ENCODE results near the gene TYW1B.
"Not testable (repeated sequence)": the region's sequence is repeated elsewhere in the genome, so short reads cannot be mapped to it uniquely, and the experiment has no call there.

- TF ChIP-seq CTCF, POLR2A, EP300 (IDR thresholded peaks at IDR 0.05): not testable (repeated sequence)
These were observed 266.0 kb downstream of the TYW1B start for GRCh38 chr7:72561988-72562387.

All from tibial nerve (tissue), 4 donors.